Measurements from ENCODE around the gene CDH4. TPM values are rescaled to one million over a fixed set of nuclear protein-coding genes. Genes with fewer than 3 reads are reported as not detected.
"Not testable (repeated sequence)": the region's sequence is repeated elsewhere in the genome, so short reads cannot be mapped to it uniquely, and the experiment has no call there.

The CDH4 gene
- total and polyA plus RNA-seq, 7 donors = under 0.01 to 0.06 TPM; not detected in 5

- WGBS, 2 donors = 90 to 93% methylated on average over 7 of the region's 7 CpGs
Observed at GRCh38 chr20:61420781-61421180, 168.7 kb downstream of the CDH4 start.

GRCh38 chr20:61422636-61423425, 170.8 kb downstream of the CDH4 start:
- Histone ChIP-seq H3K9me3 (no peaks in the 10 kb centered on the region), H3K27me3 (peaks cover 0 to 11% (median 8%) of the 10 kb centered on the region in 3 donors), H3K4me1 (no peaks in the 10 kb centered on the region), H3K4me3 (no peak overlapping the region), H3K36me3 (no peaks in the 10 kb centered on the region), H3K27ac (no peak overlapping the region)
- 46 to 61% methylated on average over 13 of the region's 13 CpGs for WGBS, 2 donors
- intact Hi-C loops (cut with DNase I) = no loop called here
- DNase-seq = peak; percentile 33
- TF ChIP-seq POLR2A (IDR thresholded peaks at IDR 0.05) (no peak), POLR2AphosphoS5 (IDR thresholded peaks at IDR 0.05) (no peak)

More at GRCh38 chr20:61420781-61421180, 168.7 kb downstream of the CDH4 start:
- TF ChIP-seq POLR2A (IDR thresholded peaks at IDR 0.05) (no peak), POLR2AphosphoS5 (IDR thresholded peaks at IDR 0.05) (no peak), CTCF (IDR thresholded peaks at IDR 0.05) (no peak)
- DNase-seq = no peak
- Histone ChIP-seq H3K4me1 (no peaks in the 10 kb centered on the region), H3K4me3 (no peak overlapping the region), H3K36me3 (no peaks in the 10 kb centered on the region), H3K27me3 (peaks cover 0 to 11% (median 8%) of the 10 kb centered on the region in 3 donors), H3K9me3 (no peaks in the 10 kb centered on the region), H3K27ac (no peak overlapping the region)
- intact Hi-C loops (cut with DNase I) = no loop called here

- no peak for TF ChIP-seq EP300 (IDR thresholded peaks at IDR 0.05)
- no peak for TF ChIP-seq CTCF (IDR thresholded peaks at IDR 0.05)
- TF ChIP-seq POLR2AphosphoS5 (IDR thresholded peaks at IDR 0.05) = no peak
- TF ChIP-seq POLR2A (IDR thresholded peaks at IDR 0.05) = no peak
- Histone ChIP-seq H3K27ac (no peak overlapping the region), H3K27me3 (peaks cover 0 to 14% (median 7%) of the 10 kb centered on the region in 3 donors), H3K36me3 (no peaks in the 10 kb centered on the region), H3K4me3 (no peak overlapping the region), H3K4me1 (no peaks in the 10 kb centered on the region), H3K9me3 (no peaks in the 10 kb centered on the region)
- intact Hi-C loops (cut with DNase I) = no loop called here
- DNase-seq = no peak
- 89 to 93% methylated on average over 4 of the region's 4 CpGs for WGBS, 2 donors
Observed at GRCh38 chr20:61424011-61424627, 172.1 kb downstream of the CDH4 start.

GRCh38 chr20:61424628-61425420, 172.8 kb downstream of the CDH4 start:
- TF ChIP-seq POLR2A (IDR thresholded peaks at IDR 0.05) (no peak), EP300 (IDR thresholded peaks at IDR 0.05) (no peak), CTCF (IDR thresholded peaks at IDR 0.05) (no peak), POLR2AphosphoS5 (IDR thresholded peaks at IDR 0.05) (no peak)
- no peak for DNase-seq
- Histone ChIP-seq H3K9me3 (no peaks in the 10 kb centered on the region), H3K27ac (no peak overlapping the region), H3K36me3 (no peaks in the 10 kb centered on the region), H3K27me3 (peaks cover 0 to 10% (median under 1%) of the 10 kb centered on the region in 3 donors), H3K4me1 (no peaks in the 10 kb centered on the region), H3K4me3 (no peak overlapping the region)
- 88 to 92% methylated on average over 25 of the region's 25 CpGs for WGBS, 2 donors
- intact Hi-C loops (cut with DNase I) = no loop called here

GRCh38 chr20:61425541-61425991, 173.5 kb downstream of the CDH4 start:
- H3K36me3 ChIP-seq; DNase-seq; H3K27me3 ChIP-seq; intact Hi-C loops (cut with DNase I); H3K4me1 ChIP-seq; H3K9me3 ChIP-seq; H3K4me3 ChIP-seq; H3K27ac ChIP-seq: not testable (repeated sequence)
- 90 to 92% methylated on average over 18 of the region's 18 CpGs for WGBS, 2 donors

All from sigmoid colon (tissue), 7 donors.